PC-3 (cell line): ENCODE measurements around the gene FLYWCH1. TPM values are rescaled to one million over a fixed set of nuclear protein-coding genes. Genes with fewer than 3 reads are reported as not detected.

ENCODE experiments used
- ATAC-seq: fragments of 200-7000 bp; cut with Tn5 transposase; 2 replicates; pipeline ENCODE4 v1.9.1; 2020; ENCODE audit warnings: mild to moderate bottlenecking, moderate library complexity
- BruUV-seq: library from RNA; stranded (reverse); fragments of 400-500 nt; replicated peaks from 2 replicates; lab custom pipeline; 2021; lab: Mats Ljungman, UMichigan
- CTCF ChIA-PET: fragments of 300-600 bp; sonication (Branson Sonifier 250); formaldehyde crosslinking; loops from one replicate; lab custom pipeline; 2022; ENCODE audit warnings: antibody characterized with exemption; lab: Charles Lee
- POLR2A ChIA-PET: fragments of 300-600 bp; sonication (Branson Sonifier 250); formaldehyde crosslinking; loops from one replicate; lab custom pipeline; 2022; ENCODE audit warnings: antibody characterized with exemption; ENCODE audit not compliant: unreplicated experiment; lab: Charles Lee
- DNase-seq: peaks from one replicate; pipeline ENCODE4 v3.0.0-alpha.2; 2015
- H2AFZ ChIP-seq: fragments of 300-600 bp; sonication (generic); 2 replicates; pipeline ENCODE4 v1.6.0; 2016; ENCODE audit warnings: antibody characterized with exemption, low read length
- H3F3A ChIP-seq: fragments of 300-600 bp; sonication (generic); one replicate; pipeline ENCODE4 v1.6.0; 2017; ENCODE audit warnings: antibody characterized with exemption, low read length, control low read depth, mild to moderate bottlenecking; ENCODE audit not compliant: unreplicated experiment
- H3K27ac ChIP-seq: fragments of 300-600 bp; sonication (generic); 2 replicates; pipeline ENCODE4 v1.5.1; 2016; ENCODE audit warnings: mild to moderate bottlenecking, low read length
- H3K27me3 ChIP-seq: fragments of 300-600 bp; sonication (generic); 2 replicates; pipeline ENCODE4 v1.6.1; 2016; ENCODE audit warnings: low read length, mixed read lengths
- H3K36me3 ChIP-seq: fragments of 300-600 bp; sonication (generic); 2 replicates; pipeline ENCODE4 v1.6.1; 2016; ENCODE audit warnings: low read depth, mixed run types, low read length, mixed read lengths
- H3K4me1 ChIP-seq: fragments of 300-600 bp; sonication (generic); 2 replicates; pipeline ENCODE4 v1.5.1; 2016; ENCODE audit warnings: low read length; ENCODE audit not compliant: insufficient read depth
- H3K4me2 ChIP-seq: fragments of 300-600 bp; sonication (generic); 2 replicates; pipeline ENCODE4 v1.6.0; 2016; ENCODE audit warnings: low read length
- H3K4me3 ChIP-seq: fragments of 300-600 bp; sonication (generic); 2 replicates; pipeline ENCODE4 v1.5.1; 2016; ENCODE audit warnings: mild to moderate bottlenecking, low read length, mixed read lengths
- H3K79me2 ChIP-seq: fragments of 300-600 bp; sonication (generic); 2 replicates; pipeline ENCODE4 v1.6.1; 2017; ENCODE audit warnings: low read length, mixed read lengths
- H3K9ac ChIP-seq: fragments of 300-600 bp; sonication (generic); 2 replicates; pipeline ENCODE4 v1.6.0; 2016; ENCODE audit warnings: mild to moderate bottlenecking, low read length
- H3K9me2 ChIP-seq: fragments of 300-600 bp; sonication (generic); replicated peaks from 2 replicates; pipeline ENCODE4 v1.6.1; 2016; ENCODE audit warnings: mixed run types, low read length, mixed read lengths
- H3K9me3 ChIP-seq: fragments of 300-600 bp; sonication (generic); 2 replicates; pipeline ENCODE4 v1.6.1; 2016; ENCODE audit warnings: low read length, mixed read lengths
- H4K20me1 ChIP-seq: fragments of 300-600 bp; sonication (generic); 2 replicates; pipeline ENCODE4 v1.6.1; 2016; ENCODE audit warnings: low read length, mixed read lengths
- CTCF ChIP-seq: fragments of 300-600 bp; sonication (generic); conservative IDR thresholded peaks from 2 replicates; pipeline ENCODE4 v1.5.1; 2017; ENCODE audit warnings: antibody characterized with exemption, low read depth, mild to moderate bottlenecking, low read length
- EZH2 ChIP-seq: fragments of 300-600 bp; sonication (generic); IDR thresholded peaks from one replicate; pipeline ENCODE4 v1.6.1; 2017; ENCODE audit warnings: antibody characterized with exemption, mild to moderate bottlenecking, low read length; ENCODE audit not compliant: unreplicated experiment
- EZH2phosphoT487 ChIP-seq: fragments of 300-600 bp; sonication (generic); IDR thresholded peaks from 2 replicates; pipeline ENCODE4 v1.6.1; 2018; ENCODE audit warnings: mild to moderate bottlenecking, antibody characterized with exemption, low read length, borderline replicate concordance
- intact Hi-C: fragments of 100-400 bp; cut with micrococcal nuclease; formaldehyde crosslinking; loops from 2 replicates; pipeline ENCODE4 v1.9.0; 2023
- total RNA-seq: library from RNA; depleted of rRNA; stranded (reverse); fragments of >200 nt; gene quantifications from 2 replicates; pipeline ENCODE4 v1.2.3, GENCODE V29; 2014

The FLYWCH1 gene
- total RNA-seq, 1 experiment from 2014 or later = 41.4 TPM

- DNase-seq = no peak
- Histone ChIP-seq H3K27ac (no peak overlapping the region), H4K20me1 (peaks cover 12% of the 10 kb centered on the region), H3K9me3 (no peaks in the 10 kb centered on the region), H3K4me1 (peaks cover 16% of the 10 kb centered on the region; the same call in 1 of the 2 replicates), H3K9ac (no peak overlapping the region), H3K4me3 (no peak overlapping the region), H2AFZ (no peak overlapping the region), H3K4me2 (no peak overlapping the region), H3F3A (no peaks in the 10 kb centered on the region), H3K27me3 (no peaks in the 10 kb centered on the region), H3K9me2 (no peaks in the 10 kb centered on the region), H3K79me2 (peaks cover 17% of the 10 kb centered on the region; the same call in 1 of the 2 replicates), H3K36me3 (peaks cover 6% of the 10 kb centered on the region; the same call in 1 of the 2 replicates)
- CTCF ChIA-PET = no interaction called here
- no peak for TF ChIP-seq CTCF
- no TSS peak for BruUV-seq
- ATAC-seq = no peak
- intact Hi-C loops = no loop called here
- POLR2A ChIA-PET = no interaction called here
These were observed 60.5 kb downstream of the FLYWCH1 start for GRCh38 chr16:2971985-2972784.

GRCh38 chr16:2973093-2973492 lies 61.4 kb downstream of the FLYWCH1 start:
- BruUV-seq = no TSS peak
- H4K20me1 ChIP-seq = peaks cover 12% of the 10 kb centered on the region
- peaks cover 25% of the 10 kb centered on the region for H3K4me1 ChIP-seq
- H3K36me3 ChIP-seq = peaks cover 6% of the 10 kb centered on the region; the same call in 1 of the 2 replicates
- H3K4me2 ChIP-seq = no peak overlapping the region
- ChIA-PET CTCF (no interaction called here), POLR2A (no interaction called here)
- no peak overlapping the region for H3K27ac ChIP-seq
- H3K9ac ChIP-seq = no peak overlapping the region
- no peak overlapping the region for H2AFZ ChIP-seq
- H3K79me2 ChIP-seq = peaks cover 24% of the 10 kb centered on the region
- H3K27me3 ChIP-seq = no peaks in the 10 kb centered on the region
- no peaks in the 10 kb centered on the region for H3K9me3 ChIP-seq
- no peaks in the 10 kb centered on the region for H3F3A ChIP-seq
- DNase-seq = no peak
- intact Hi-C loops = no loop called here
- no peaks in the 10 kb centered on the region for H3K9me2 ChIP-seq
- TF ChIP-seq CTCF (no peak), EZH2phosphoT487 (no peak), EZH2 (no peak)
- no peak for ATAC-seq
- no peak overlapping the region for H3K4me3 ChIP-seq
